ENCODE measurements around the gene FBXL15. TPM values are rescaled to one million over a fixed set of nuclear protein-coding genes. Genes with fewer than 3 reads are reported as not detected.

Gene FBXL15
- 2.5 and 3.0 TPM in 2 replicates for total RNA-seq (2012; rRNA removed)
- polyA plus RNA-seq (2012; rRNA removed), result 8.4 and 13.6 TPM in 2 replicates
- 18.3 and 20.0 TPM in 2 replicates for polyA plus RNA-seq (2012; cell fraction: cytosol; rRNA removed)
- polyA plus RNA-seq (2012; cell fraction: nucleus; rRNA removed; ENCODE audit: low replicate concordance), result 23.1 and 53.1 TPM in 2 replicates
- Bru-seq, nascent RNA, result percentile 38 among the genes with signal in this experiment
- percentile 43 among the genes with signal in this experiment for BruChase-seq, experiment 1, labeled RNA remaining after a 6-hour chase
- BruChase-seq, experiment 2, labeled RNA remaining after a 2-hour chase, result percentile 32 among the genes with signal in this experiment
- long read RNA-seq, partial matches to known transcripts, result 11 of 16 reads
- long read RNA-seq, other reads (novel, unspliced or antisense), result 4 of 16 reads

GRCh38 chr10:102420714-102421506 is at the start of gene FBXL15:
TSS of gene FBXL15 (plus strand) at chr10:102420836. CDS start at chr10:102421130, 294 bp downstream.
- peak; percentile 91 for ATAC-seq (ENCODE audit: low read depth)
- H2BK5ac ChIP-seq (ENCODE audit: low read depth, low read length, poor library complexity, severe bottlenecking), result peak within 1 kb of the TSS; percentile 87
- peak within 1 kb of the TSS; percentile 56 for H3K18ac ChIP-seq (ENCODE audit: low read depth, low read length)
- H3K9me3 ChIP-seq (ENCODE audit: control insufficient read depth, insufficient read depth, low read length), result no peaks in the 10 kb centered on the region
- peak within 1 kb of the TSS; percentile 77 for H3K27ac ChIP-seq (ENCODE audit: insufficient read depth, low read length)
- WGBS, 2 experiments (ENCODE audit: extremely low coverage in 2 of 2, insufficient read length in 1 of 2), result 0% methylated on average over 46 of the region's 66 CpGs; no CpG with 5 or more reads in 1 of the 2 experiments
- peak within 1 kb of the TSS; percentile 86 for H3K56ac ChIP-seq (ENCODE audit: extremely low read depth, insufficient read depth, low read length)
- dilution Hi-C loops (cut with HindIII; ENCODE audit: low sequenced_read_pairs, unreplicated experiment) (no loop called here), in situ Hi-C loops (cut with MboI; ENCODE audit: low sequenced_read_pairs) (no loop called here), intact Hi-C loops (cut with micrococcal nuclease) (loop anchor here (1.0 kb wide), 2 partner anchors 27 to 58 kb away; no protein-coding TSS in a partner anchor)
- peak within 1 kb of the TSS; percentile 55 for H3K4me3 ChIP-seq (ENCODE audit: insufficient read depth, low read depth, low read length)
- CTCF ChIA-PET, result interaction anchor here (1.0 to 1.2 kb wide), 2 partner anchors 21 to 163 kb away, joined by 3 to 4 read pairs; no protein-coding TSS in a partner anchor
- peak within 1 kb of the TSS; percentile 95 for H2BK120ac ChIP-seq (ENCODE audit: low read depth, low read length)
- H3K23ac ChIP-seq (ENCODE audit: low read depth, low read length), result peak within 1 kb of the TSS; percentile 74; the same call in 1 of the 2 replicates
- H4K20me1 ChIP-seq (ENCODE audit: insufficient read depth, low read length), result no peaks in the 10 kb centered on the region
- H3K4me2 ChIP-seq (ENCODE audit: low read depth, low read length), result peak within 1 kb of the TSS; percentile 89
- peak within 1 kb of the TSS; percentile 95; the same call in 1 of the 3 replicates for H2BK15ac ChIP-seq (ENCODE audit: low read depth, low read length)
- peaks cover 14% of the 10 kb centered on the region; the same call in 1 of the 2 replicates for H3K27me3 ChIP-seq (ENCODE audit: control insufficient read depth, insufficient read depth, low read length)
- no peak for TF ChIP-seq CTCF (conservative IDR thresholded peaks at IDR 0.05; ENCODE audit: low read depth, low read length)
- TF ChIP-seq USF2 (IDR thresholded peaks at IDR 0.05; ENCODE audit: low read depth, low read length), result no peak
- peak; percentile 5; the same call in 1 of the 2 replicates for TF ChIP-seq RFX5 (IDR thresholded peaks at IDR 0.05; ENCODE audit: low read depth, low read length)
- TF ChIP-seq POLR2A (IDR thresholded peaks at IDR 0.05; ENCODE audit: low read depth, low read length), result 0 out of 2 replicates have a peak, but pooled peaks have one; percentile 23
- TF ChIP-seq MAZ (IDR thresholded peaks at IDR 0.05; ENCODE audit: borderline replicate concordance, low read depth, low read length), result peak; percentile 68; the same call in 1 of the 2 replicates
- 0 out of 2 replicates have a peak, but pooled peaks have one; percentile 12 for TF ChIP-seq SMC3 (IDR thresholded peaks at IDR 0.05; ENCODE audit: low read depth, low read length)
- TF ChIP-seq CHD1 (IDR thresholded peaks at IDR 0.05; ENCODE audit: low read depth, low read length), result 0 out of 2 replicates have a peak, but pooled peaks have one; percentile 14
- TF ChIP-seq MXI1 (IDR thresholded peaks at IDR 0.05; ENCODE audit: borderline replicate concordance, low read depth, low read length), result peak; percentile 58; the same call in 1 of the 2 replicates
- H4K5ac ChIP-seq (ENCODE audit: low read depth, low read length), result peak within 1 kb of the TSS; percentile 69
- H2AK5ac ChIP-seq (ENCODE audit: low read depth, low read length), result peak within 1 kb of the TSS; percentile 43; the same call in 1 of the 2 replicates
- peak within 1 kb of the TSS; percentile 88 for H2AK9ac ChIP-seq (replicated peaks; ENCODE audit: low read depth, low read length, poor library complexity)
- H2AFZ ChIP-seq (replicated peaks; ENCODE audit: low read length, poor library complexity), result peak within 1 kb of the TSS; percentile 99
- H3K4ac ChIP-seq (ENCODE audit: low read depth, low read length), result peak within 1 kb of the TSS; percentile 95
- POLR2A ChIA-PET (ENCODE audit: unreplicated experiment), result interaction anchor here (0.8 kb wide), 1 partner anchor 12 kb away, joined by 17 read pairs; the partner anchor contains the start of gene CUEDC2
- peak within 1 kb of the TSS; percentile 81 for H3K14ac ChIP-seq (replicated peaks; ENCODE audit: low read depth, low read length)
- peaks cover 6% of the 10 kb centered on the region; the same call in 1 of the 2 replicates for H3K36me3 ChIP-seq (ENCODE audit: control insufficient read depth, insufficient read depth, low read length)
- peaks cover 9% of the 10 kb centered on the region for H3K4me1 ChIP-seq (ENCODE audit: control insufficient read depth, insufficient read depth, low read length)
- peak within 1 kb of the TSS; percentile 54 for H2BK20ac ChIP-seq (ENCODE audit: low read depth, low read length)
- peak within 1 kb of the TSS; percentile 69 for H3K9ac ChIP-seq (ENCODE audit: low read depth, low read length)
- H3K79me1 ChIP-seq (ENCODE audit: low read depth in 1 of 2, low read length in 2 of 2), result peaks cover 0 to 28% of the 10 kb centered on the region in 2 experiments; a peak in 2 of 4 replicates
- peaks cover 9% of the 10 kb centered on the region; the same call in 1 of the 2 replicates for H3K9me1 ChIP-seq (ENCODE audit: insufficient read depth, low read length)
- H4K8ac ChIP-seq (ENCODE audit: low read depth in 2 of 2, low read length in 2 of 2), result peak within 1 kb of the TSS; percentile 81 to 98
- H4K91ac ChIP-seq (ENCODE audit: insufficient read depth, low read depth, low read length), result peak within 1 kb of the TSS; percentile 97
- BruUV-seq (replicated peaks), result no TSS peak
- DNase-seq, result peak; percentile 95
